ENCODE results near the gene WIPF2. TPM values are rescaled to one million over a fixed set of nuclear protein-coding genes. Genes with fewer than 3 reads are reported as not detected.

The WIPF2 gene
- total and polyA plus RNA-seq, 2 experiments from 2014 or later, result 9.2 TPM

GRCh38 chr17:40192961-40193360 lies 26.1 kb upstream of the WIPF2 start (continued):
- TF ChIP-seq REST (IDR thresholded peaks at IDR 0.05; ENCODE audit: unreplicated experiment) (no peak), NANOG (IDR thresholded peaks at IDR 0.05; ENCODE audit: borderline replicate concordance) (no peak), CTCF (conservative IDR thresholded peaks at IDR 0.05; ENCODE audit: low read depth in 2 of 2) (no peak), ZNF331 (CRISPR knock-in tag; IDR thresholded peaks at IDR 0.05; ENCODE audit: low read depth) (no peak)

DNA sequence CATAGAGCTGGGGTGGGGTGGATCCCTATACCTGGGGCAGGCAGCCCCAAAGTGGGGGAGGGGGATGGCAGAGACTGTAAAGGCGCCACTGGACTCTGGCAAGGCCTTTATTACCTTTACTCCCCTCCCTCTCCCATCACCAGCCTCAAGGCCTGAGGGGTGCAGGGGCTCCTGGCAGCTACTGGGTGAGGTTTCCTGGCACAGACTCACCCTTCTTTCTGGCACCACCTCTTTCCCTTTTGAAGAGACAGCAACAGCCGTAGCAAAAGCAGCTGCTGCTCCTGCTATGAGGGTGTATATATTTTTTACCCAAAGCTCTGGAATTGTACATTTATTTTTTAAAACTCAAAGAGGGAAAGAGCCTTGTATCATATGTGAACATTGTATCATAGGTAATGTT lies 24.3 kb upstream of the WIPF2 start:
- peaks cover 11% of the 10 kb centered on the region for H3K27me3 Mint-ChIP-seq (ENCODE audit: insufficient read depth, low read depth, poor library complexity)
- H4K20me1 ChIP-seq (replicated peaks; ENCODE audit: insufficient read depth), result no peaks in the 10 kb centered on the region
- H3K4me1 Mint-ChIP-seq, result peaks cover 32% of the 10 kb centered on the region
- H2AFZ ChIP-seq, result no peak overlapping the region
- H3K27ac ChIP-seq (ENCODE audit: low read depth), result no peak overlapping the region
- DNase-seq (ENCODE audit: low spot score) (no peak), ATAC-seq (no peak)
- H3K36me3 Mint-ChIP-seq (ENCODE audit: low read depth), result peaks cover 9% of the 10 kb centered on the region; the same call in 2 of the 3 replicates
- peaks cover 11% of the 10 kb centered on the region for H3K4me1 ChIP-seq (ENCODE audit: insufficient read depth)
- H3K36me3 ChIP-seq (ENCODE audit: insufficient read depth), result no peaks in the 10 kb centered on the region
- no peak overlapping the region for H3K4me2 ChIP-seq
- H3K9me2 ChIP-seq (ENCODE audit: insufficient read depth), result no peaks in the 10 kb centered on the region
- H3F3A ChIP-seq (replicated peaks; ENCODE audit: low read depth), result peaks cover 10% of the 10 kb centered on the region; the same call in 1 of the 2 replicates
- H3K4me3 ChIP-seq, result no peak overlapping the region
- no peaks in the 10 kb centered on the region; the same call in 2 of the 3 replicates for H3K9me3 Mint-ChIP-seq
- H3K27me3 ChIP-seq (ENCODE audit: insufficient read depth), result peaks cover 5% of the 10 kb centered on the region; the same call in 1 of the 2 replicates
- no peaks in the 10 kb centered on the region for H3K79me2 ChIP-seq (replicated peaks; ENCODE audit: insufficient read depth)
- peak overlapping the region; percentile 77; the same call in 1 of the 2 replicates for H3K27ac Mint-ChIP-seq
- H3K4me3 Mint-ChIP-seq, result no peak overlapping the region
- TF ChIP-seq CTCF (conservative IDR thresholded peaks at IDR 0.05; ENCODE audit: low read depth in 2 of 2) (no peak), EZH2phosphoT487 (IDR thresholded peaks at IDR 0.05; ENCODE audit: unreplicated experiment) (no peak), CREB1 (CRISPR knock-in tag; IDR thresholded peaks at IDR 0.05; ENCODE audit: low read depth) (no peak), ETS1 (IDR thresholded peaks at IDR 0.05) (no peak), EZH2 (IDR thresholded peaks at IDR 0.05; ENCODE audit: low read depth, unreplicated experiment) (no peak), JUNB (IDR thresholded peaks at IDR 0.05; ENCODE audit: unreplicated experiment) (no peak), ZNF114 (CRISPR knock-in tag; IDR thresholded peaks at IDR 0.05) (no peak), NANOG (IDR thresholded peaks at IDR 0.05; ENCODE audit: borderline replicate concordance) (no peak), REST (IDR thresholded peaks at IDR 0.05; ENCODE audit: unreplicated experiment) (no peak), ZNF331 (CRISPR knock-in tag; IDR thresholded peaks at IDR 0.05; ENCODE audit: low read depth) (no peak)
